22Rv1 (cell line): ENCODE results near the gene TRPT1.

Experiments used
- CTCF ChIP-seq: fragments of 450-650 bp; IDR thresholded peaks from 2 replicates; pipeline ENCODE4 v1.5.1; 2017; ENCODE audit warnings: mild to moderate bottlenecking
- ZFX ChIP-seq: fragments of 450-650 bp; IDR thresholded peaks from 2 replicates; pipeline ENCODE4 v1.6.1; 2017; ENCODE audit warnings: antibody characterized with exemption, borderline replicate concordance

DNA sequence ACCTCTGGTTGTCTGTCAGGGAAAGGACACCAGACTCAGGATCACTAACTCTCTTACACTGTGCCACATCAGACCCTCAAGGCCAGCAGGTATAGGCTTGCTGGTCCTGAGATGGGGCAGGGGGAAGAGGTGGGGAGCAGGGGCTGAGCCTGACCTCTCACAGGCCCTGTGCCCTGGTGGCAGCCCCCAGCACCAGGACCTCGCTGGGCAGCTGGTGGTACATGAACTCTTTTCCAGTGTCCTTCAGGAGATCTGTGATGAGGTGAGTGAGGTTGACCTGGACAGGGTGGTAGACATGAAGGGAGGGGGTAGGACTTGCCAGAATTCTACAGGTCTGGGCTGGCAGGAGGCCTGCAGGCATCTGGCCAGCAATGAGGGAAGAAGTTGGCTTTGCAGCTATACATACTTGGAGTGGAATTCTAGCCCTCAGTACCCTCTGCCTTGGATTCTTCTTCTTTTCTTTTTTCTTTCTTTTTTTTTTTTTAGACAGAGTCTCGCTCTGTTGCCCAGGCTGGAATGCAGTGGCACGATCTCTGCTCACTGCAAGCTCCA is 1.5 kb upstream of the TRPT1 start:
- TF ChIP-seq CTCF: no peak
- TF ChIP-seq ZFX: no peak
